Tibial artery (tissue), 4 donors: ENCODE measurements around the gene SCARB2.

Experiments
- DNase-seq, 2 donors: peaks; one replicate each; pipeline ENCODE4 v3.0.0-alpha.2; 2019
- H3K27ac ChIP-seq, 2 donors: fragments of 200-600 bp; sonication (generic) in 1 of 2; 1 replicate in 1 of 2; 2 replicates in 1 of 2; pipeline ENCODE4 v1.5.1; 2018 to 2019; ENCODE audit warnings: mild to moderate bottlenecking in 1 of 2
- H3K27me3 ChIP-seq, 2 donors: fragments of 200-600 bp; sonication (generic) in 1 of 2; one replicate each; pipeline versions ENCODE4 v1.5.1 to v1.6.0; 2016 to 2019
- H3K36me3 ChIP-seq, 3 donors: fragments of 200-600 bp; sonication (generic) in 2 of 3; one replicate each; pipeline ENCODE4 v1.5.1; 2016 to 2019; ENCODE audit warnings: mild to moderate bottlenecking in 2 of 3
- H3K4me1 ChIP-seq, 4 donors: fragments of 200-600 bp; sonication (generic) in 2 of 4; 1 replicate in 3 of 4; 2 replicates in 1 of 4; pipeline ENCODE4 v1.5.1; 2016 to 2019
- H3K4me3 ChIP-seq, 2 donors: fragments of 200-600 bp; sonication (generic) in 1 of 2; 1 replicate in 1 of 2; 2 replicates in 1 of 2; pipeline ENCODE4 v1.5.1; 2018 to 2019; ENCODE audit warnings: mild to moderate bottlenecking in 2 of 2
- H3K9me3 ChIP-seq, 3 donors: fragments of 200-600 bp; sonication (generic) in 1 of 3; one replicate each; pipeline ENCODE4 v1.5.1; 2016 to 2019
- intact Hi-C: fragments of 100-400 bp; cut with DNase I; formaldehyde crosslinking; loops from one replicate; pipeline ENCODE4 v1.15.0; 2023; ENCODE audit warnings: low total_unique reads
- TF ChIP-seq, protein P1 (sequence below), 2 experiments: fragments of 200-600 bp in 1 of 2; fragments of 450-650 bp in 1 of 2; IDR thresholded peaks; one replicate each; pipeline ENCODE4 v1.5.1; 2017 to 2019; ENCODE audit warnings: antibody characterized with exemption in 2 of 2, mild to moderate bottlenecking in 1 of 2, moderate library complexity in 1 of 2

The SCARB2 gene

GRCh38 chr4:76216524-76216923, 2.9 kb upstream of the SCARB2 start:
- Histone ChIP-seq H3K9me3 (no peaks in the 10 kb centered on the region), H3K27ac (no peak overlapping the region), H3K4me3 (no peak overlapping the region), H3K27me3 (no peaks in the 10 kb centered on the region), H3K36me3 (no peaks in the 10 kb centered on the region), H3K4me1 (peaks cover 0 to 36% (median 26%) of the 10 kb centered on the region in 4 donors)
- TF ChIP-seq, protein P1, sequence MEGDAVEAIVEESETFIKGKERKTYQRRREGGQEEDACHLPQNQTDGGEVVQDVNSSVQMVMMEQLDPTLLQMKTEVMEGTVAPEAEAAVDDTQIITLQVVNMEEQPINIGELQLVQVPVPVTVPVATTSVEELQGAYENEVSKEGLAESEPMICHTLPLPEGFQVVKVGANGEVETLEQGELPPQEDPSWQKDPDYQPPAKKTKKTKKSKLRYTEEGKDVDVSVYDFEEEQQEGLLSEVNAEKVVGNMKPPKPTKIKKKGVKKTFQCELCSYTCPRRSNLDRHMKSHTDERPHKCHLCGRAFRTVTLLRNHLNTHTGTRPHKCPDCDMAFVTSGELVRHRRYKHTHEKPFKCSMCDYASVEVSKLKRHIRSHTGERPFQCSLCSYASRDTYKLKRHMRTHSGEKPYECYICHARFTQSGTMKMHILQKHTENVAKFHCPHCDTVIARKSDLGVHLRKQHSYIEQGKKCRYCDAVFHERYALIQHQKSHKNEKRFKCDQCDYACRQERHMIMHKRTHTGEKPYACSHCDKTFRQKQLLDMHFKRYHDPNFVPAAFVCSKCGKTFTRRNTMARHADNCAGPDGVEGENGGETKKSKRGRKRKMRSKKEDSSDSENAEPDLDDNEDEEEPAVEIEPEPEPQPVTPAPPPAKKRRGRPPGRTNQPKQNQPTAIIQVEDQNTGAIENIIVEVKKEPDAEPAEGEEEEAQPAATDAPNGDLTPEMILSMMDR (IDR thresholded peaks at IDR 0.05) = no peak
- intact Hi-C loops = no loop called here
- DNase-seq = no peak

GRCh38 chr4:76215077-76215476, 1.5 kb upstream of the SCARB2 start:
- intact Hi-C loops = no loop called here

GRCh38 chr4:76214177-76214675, 602 bp upstream of the SCARB2 start:
- Histone ChIP-seq H3K27ac (peak overlapping the region; percentile 98 to 99), H3K4me3 (peak overlapping the region; percentile 88 to 89), H3K27me3 (no peaks in the 10 kb centered on the region), H3K4me1 (peaks cover 0 to 54% (median 47%) of the 10 kb centered on the region in 4 donors), H3K36me3 (no peaks in the 10 kb centered on the region), H3K9me3 (no peaks in the 10 kb centered on the region)
- intact Hi-C loops = no loop called here
- TF ChIP-seq, protein P1 (IDR thresholded peaks at IDR 0.05) = no peak
- DNase-seq = no peak

More at GRCh38 chr4:76215077-76215476, 1.5 kb upstream of the SCARB2 start:
- no peak overlapping the region for H3K4me3 ChIP-seq
- H3K36me3 ChIP-seq = no peaks in the 10 kb centered on the region
- H3K4me1 ChIP-seq = peaks cover 0 to 51% (median 41%) of the 10 kb centered on the region in 4 donors
- peak overlapping the region; percentile 98 to 99 for H3K27ac ChIP-seq
- no peak for DNase-seq
- TF ChIP-seq, protein P1 (IDR thresholded peaks at IDR 0.05) = no peak
- no peaks in the 10 kb centered on the region for H3K27me3 ChIP-seq
- H3K9me3 ChIP-seq = no peaks in the 10 kb centered on the region

GRCh38 chr4:76212851-76213414, 691 bp downstream of the SCARB2 start:
- intact Hi-C loops = loop anchor here (2.0 kb wide), 2 partner anchors 66 to 94 kb away; partner anchors contain the start of gene STBD1
- H3K9me3 ChIP-seq = no peaks in the 10 kb centered on the region

DNA sequence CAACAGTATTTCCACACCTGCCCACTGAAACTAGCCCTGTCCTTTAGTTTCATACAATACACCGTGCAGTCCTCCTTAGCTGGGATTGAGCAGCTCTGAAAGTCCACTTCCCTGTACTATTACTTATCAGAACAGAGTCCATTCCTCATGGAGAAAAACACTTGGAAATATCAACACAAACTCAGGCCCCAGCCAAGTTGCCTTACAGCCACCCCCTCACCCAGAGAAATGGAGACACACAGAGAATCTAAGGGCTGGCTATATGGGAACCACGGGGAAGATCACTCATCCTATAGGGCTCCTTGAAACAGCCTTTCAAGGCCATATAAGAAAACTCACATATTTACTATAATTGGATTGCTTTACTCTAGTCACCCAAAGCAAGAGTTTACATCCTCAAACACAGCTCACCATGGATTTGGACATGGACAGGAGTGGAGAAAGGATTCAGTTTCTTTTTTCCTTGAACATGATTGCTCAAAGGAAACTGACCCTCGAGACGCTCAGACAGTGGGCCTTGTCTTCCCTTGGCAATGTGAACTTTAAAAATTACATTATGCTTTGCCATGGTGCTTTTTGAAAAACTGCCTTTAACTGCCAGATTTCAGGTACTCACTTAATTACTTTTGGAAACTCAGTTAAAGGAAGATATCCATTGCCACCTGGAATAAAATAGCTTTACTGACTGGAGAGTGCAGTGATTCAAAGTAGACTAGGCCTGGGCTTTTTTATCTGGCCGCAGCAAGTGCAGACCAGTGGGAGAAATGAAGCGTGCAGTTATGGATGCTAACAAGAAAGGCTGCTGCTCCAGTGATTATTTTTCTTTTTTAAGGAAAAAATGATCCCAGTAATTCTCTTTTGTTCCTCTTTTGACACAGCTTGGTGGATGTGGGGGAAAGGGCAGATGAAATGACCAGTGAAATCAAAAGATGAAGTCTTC, 1.6 kb downstream of the SCARB2 start:
- H3K4me1 ChIP-seq = peaks cover 0 to 70% (median 59%) of the 10 kb centered on the region in 4 donors
- no peak for DNase-seq
- H3K9me3 ChIP-seq = no peaks in the 10 kb centered on the region
- intact Hi-C loops = loop anchor here (2.0 kb wide), 2 partner anchors 65 to 95 kb away; partner anchors contain the start of gene STBD1
- TF ChIP-seq, protein P1 (IDR thresholded peaks at IDR 0.05) = no peak
- H3K36me3 ChIP-seq = no peaks in the 10 kb centered on the region
- H3K27me3 ChIP-seq = no peaks in the 10 kb centered on the region
- peak overlapping the region; percentile 88 to 89 for H3K4me3 ChIP-seq
- peak overlapping the region; percentile 98 to 99 for H3K27ac ChIP-seq

More at GRCh38 chr4:76212851-76213414, 691 bp downstream of the SCARB2 start:
- DNase-seq = no peak
- peak overlapping the region; percentile 98 to 99 for H3K27ac ChIP-seq
- no peaks in the 10 kb centered on the region for H3K27me3 ChIP-seq
- TF ChIP-seq, protein P1 (IDR thresholded peaks at IDR 0.05) = no peak
- peak overlapping the region; percentile 88 to 89 for H3K4me3 ChIP-seq
- H3K36me3 ChIP-seq = no peaks in the 10 kb centered on the region
- H3K4me1 ChIP-seq = peaks cover 0 to 65% (median 51%) of the 10 kb centered on the region in 4 donors
